GM23338 (cell line): Measurements from ENCODE around the gene TMEM175.

Experiments
- CREB1 ChIP-seq: fragments of 250-450 bp; sonication (Bioruptor Pico); IDR thresholded peaks from 2 replicates; pipeline ENCODE4 v1.5.0; 2020; ENCODE audit warnings: low read depth, mild to moderate bottlenecking, moderate library complexity
- CTCF ChIP-seq, 2 experiments: fragments of 200-600 bp in 1 of 2; sonication (generic) in 1 of 2; conservative IDR thresholded peaks; 2 replicates each; pipeline versions ENCODE4 v1.5.1 to v1.6.1; 2016 to 2017; ENCODE audit warnings: antibody characterized with exemption in 2 of 2, low read depth in 2 of 2, mild to moderate bottlenecking in 2 of 2, moderate library complexity in 1 of 2
- EZH2 ChIP-seq: fragments of 200-600 bp; sonication (generic); IDR thresholded peaks from one replicate; pipeline ENCODE4 v1.8.0; 2017; ENCODE audit warnings: antibody characterized with exemption, mild to moderate bottlenecking, low read depth; ENCODE audit not compliant: unreplicated experiment
- EZH2phosphoT487 ChIP-seq: fragments of 200-600 bp; sonication (generic); IDR thresholded peaks from one replicate; pipeline ENCODE4 v1.8.1; 2018; ENCODE audit warnings: antibody characterized with exemption; ENCODE audit not compliant: unreplicated experiment
- JUNB ChIP-seq: IDR thresholded peaks from one replicate; pipeline ENCODE4 v1.6.1; 2016; ENCODE audit warnings: antibody characterized with exemption; ENCODE audit not compliant: unreplicated experiment
- NANOG ChIP-seq: IDR thresholded peaks from 2 replicates; pipeline ENCODE4 v1.6.1; 2016; ENCODE audit warnings: antibody characterized with exemption, borderline replicate concordance
- POLR2AphosphoS5 ChIP-seq: IDR thresholded peaks from 2 replicates; pipeline ENCODE4 v1.6.1; 2016; ENCODE audit warnings: antibody characterized with exemption, low read depth
- STAT1 ChIP-seq: IDR thresholded peaks from one replicate; pipeline ENCODE4 v1.6.1; 2016; ENCODE audit warnings: antibody characterized with exemption; ENCODE audit not compliant: unreplicated experiment
- ZNF331 ChIP-seq: fragments of 250-450 bp; sonication (Bioruptor Pico); IDR thresholded peaks from 2 replicates; pipeline ENCODE4 v1.5.0; 2020; ENCODE audit warnings: low read depth, mild to moderate bottlenecking, moderate library complexity
- TF ChIP-seq, protein P1 (sequence below): IDR thresholded peaks from one replicate; pipeline ENCODE4 v1.6.1; 2018; ENCODE audit warnings: antibody characterized with exemption; ENCODE audit not compliant: unreplicated experiment
- TF ChIP-seq, protein P2 (sequence below): IDR thresholded peaks from 2 replicates; pipeline ENCODE4 v1.6.1; 2016; ENCODE audit warnings: antibody characterized with exemption

- TF ChIP-seq POLR2AphosphoS5 (no peak), CTCF (conservative IDR thresholded peaks at IDR 0.05; ENCODE audit: low read depth in 2 of 2) (no peak), EZH2 (no peak), EZH2phosphoT487 (no peak), JUNB (no peak), CREB1 (CRISPR knock-in tag) (no peak), ZNF331 (CRISPR knock-in tag) (no peak), STAT1 (no peak), NANOG (no peak)
- TF ChIP-seq, protein P1, sequence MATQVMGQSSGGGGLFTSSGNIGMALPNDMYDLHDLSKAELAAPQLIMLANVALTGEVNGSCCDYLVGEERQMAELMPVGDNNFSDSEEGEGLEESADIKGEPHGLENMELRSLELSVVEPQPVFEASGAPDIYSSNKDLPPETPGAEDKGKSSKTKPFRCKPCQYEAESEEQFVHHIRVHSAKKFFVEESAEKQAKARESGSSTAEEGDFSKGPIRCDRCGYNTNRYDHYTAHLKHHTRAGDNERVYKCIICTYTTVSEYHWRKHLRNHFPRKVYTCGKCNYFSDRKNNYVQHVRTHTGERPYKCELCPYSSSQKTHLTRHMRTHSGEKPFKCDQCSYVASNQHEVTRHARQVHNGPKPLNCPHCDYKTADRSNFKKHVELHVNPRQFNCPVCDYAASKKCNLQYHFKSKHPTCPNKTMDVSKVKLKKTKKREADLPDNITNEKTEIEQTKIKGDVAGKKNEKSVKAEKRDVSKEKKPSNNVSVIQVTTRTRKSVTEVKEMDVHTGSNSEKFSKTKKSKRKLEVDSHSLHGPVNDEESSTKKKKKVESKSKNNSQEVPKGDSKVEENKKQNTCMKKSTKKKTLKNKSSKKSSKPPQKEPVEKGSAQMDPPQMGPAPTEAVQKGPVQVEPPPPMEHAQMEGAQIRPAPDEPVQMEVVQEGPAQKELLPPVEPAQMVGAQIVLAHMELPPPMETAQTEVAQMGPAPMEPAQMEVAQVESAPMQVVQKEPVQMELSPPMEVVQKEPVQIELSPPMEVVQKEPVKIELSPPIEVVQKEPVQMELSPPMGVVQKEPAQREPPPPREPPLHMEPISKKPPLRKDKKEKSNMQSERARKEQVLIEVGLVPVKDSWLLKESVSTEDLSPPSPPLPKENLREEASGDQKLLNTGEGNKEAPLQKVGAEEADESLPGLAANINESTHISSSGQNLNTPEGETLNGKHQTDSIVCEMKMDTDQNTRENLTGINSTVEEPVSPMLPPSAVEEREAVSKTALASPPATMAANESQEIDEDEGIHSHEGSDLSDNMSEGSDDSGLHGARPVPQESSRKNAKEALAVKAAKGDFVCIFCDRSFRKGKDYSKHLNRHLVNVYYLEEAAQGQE = no peak
- TF ChIP-seq, protein P2, sequence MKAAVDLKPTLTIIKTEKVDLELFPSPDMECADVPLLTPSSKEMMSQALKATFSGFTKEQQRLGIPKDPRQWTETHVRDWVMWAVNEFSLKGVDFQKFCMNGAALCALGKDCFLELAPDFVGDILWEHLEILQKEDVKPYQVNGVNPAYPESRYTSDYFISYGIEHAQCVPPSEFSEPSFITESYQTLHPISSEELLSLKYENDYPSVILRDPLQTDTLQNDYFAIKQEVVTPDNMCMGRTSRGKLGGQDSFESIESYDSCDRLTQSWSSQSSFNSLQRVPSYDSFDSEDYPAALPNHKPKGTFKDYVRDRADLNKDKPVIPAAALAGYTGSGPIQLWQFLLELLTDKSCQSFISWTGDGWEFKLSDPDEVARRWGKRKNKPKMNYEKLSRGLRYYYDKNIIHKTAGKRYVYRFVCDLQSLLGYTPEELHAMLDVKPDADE = no peak
Observed at GRCh38 chr4:899556-899906, 32.7 kb upstream of the TMEM175 start.
